HCT116 (cell line): ENCODE results near the gene MAN2B1.

Experiments used
- CTCF ChIP-seq, 3 experiments: fragments of 200-600 bp in 1 of 3; sonication (generic) in 1 of 3; IDR thresholded peaks in 2 of 3; conservative IDR thresholded peaks in 1 of 3; 2 replicates each; pipeline ENCODE4 v1.5.1; 2012 to 2017; ENCODE audit warnings: low read depth in 2 of 3, low read length in 2 of 3, antibody characterized with exemption in 1 of 3, borderline replicate concordance in 1 of 3, control low read depth in 1 of 3, mild to moderate bottlenecking in 1 of 3, mixed read lengths in 1 of 3, mixed run types in 1 of 3, moderate library complexity in 1 of 3; ENCODE audit not compliant: insufficient read depth in 1 of 3
- EZH2 ChIP-seq: fragments of 200-600 bp; sonication (generic); IDR thresholded peaks from 2 replicates; pipeline ENCODE4 v1.6.1; 2017; ENCODE audit warnings: antibody characterized with exemption, mixed run types
- EZH2phosphoT487 ChIP-seq: fragments of 200-600 bp; IDR thresholded peaks from 2 replicates; pipeline ENCODE4 v1.6.1; 2018; ENCODE audit warnings: antibody characterized with exemption, borderline replicate concordance
- JUND ChIP-seq: IDR thresholded peaks from 2 replicates; pipeline ENCODE4 v1.6.1; 2012
- POLR2A ChIP-seq: IDR thresholded peaks from 2 replicates; pipeline ENCODE4 v1.7.0; 2011; ENCODE audit warnings: borderline replicate concordance; ENCODE audit not compliant: insufficient read depth, insufficient read length; ENCODE audit errors: extremely low read depth
- POLR2AphosphoS5 ChIP-seq: IDR thresholded peaks from 2 replicates; pipeline ENCODE4 v1.6.1; 2011; ENCODE audit warnings: mild to moderate bottlenecking, low read depth, low read length, moderate library complexity
- SP1 ChIP-seq: IDR thresholded peaks from 2 replicates; pipeline ENCODE4 v1.6.1; 2012; ENCODE audit warnings: low read depth
- ZBTB33 ChIP-seq: IDR thresholded peaks from 2 replicates; pipeline ENCODE4 v1.6.1; 2011; ENCODE audit warnings: mild to moderate bottlenecking, low read length, moderate library complexity; ENCODE audit not compliant: insufficient replicate concordance; ENCODE audit errors: extremely low read depth
- ZNF274 ChIP-seq: fragments of 200-500 bp; sonication (Bioruptor generic); IDR thresholded peaks from 2 replicates; pipeline ENCODE4 v1.6.1; 2014; ENCODE audit warnings: mild to moderate bottlenecking, low read depth, low read length, inconsistent platforms

- TF ChIP-seq ZNF274: no peak
- TF ChIP-seq EZH2: no peak
- no peak for TF ChIP-seq JUND
- TF ChIP-seq CTCF (IDR thresholded peaks at IDR 0.05 in 2 of 3, conservative IDR thresholded peaks at IDR 0.05 in 1 of 3; ENCODE audit: borderline replicate concordance in 1 of 3, insufficient read depth in 1 of 3, low read depth in 2 of 3, low read length in 2 of 3): no peak
- no peak for TF ChIP-seq ZBTB33
- no peak for TF ChIP-seq SP1
- peak; percentile 50; the same call in 1 of the 2 replicates for TF ChIP-seq POLR2AphosphoS5
- no peak for TF ChIP-seq POLR2A
- no peak for TF ChIP-seq EZH2phosphoT487
Observed at GRCh38 chr19:12666265-12667048, at the start of gene MAN2B1, which contains the start of gene WDR83.
